Naive thymus-derived CD8-positive, alpha-beta T cell (primary cell): ENCODE measurements around the gene CT47C1. TPM values are rescaled to one million over a fixed set of nuclear protein-coding genes. Genes with fewer than 3 reads are reported as not detected.

Experiments used
- polyA plus RNA-seq, 3 donors: library from polyadenylated mRNA; unstranded; fragments of 300-500 nt; fragmentation: Illumina TruSeq; gene quantifications; one replicate each; pipeline ENCODE4 v1.2.3, GENCODE V29; 2021
- total RNA-seq, 8 experiments: library from RNA in 2 of 8; stranded (reverse) in 2 of 8; gene quantifications; one replicate each; pipeline ENCODE4 v1.2.3 and lab custom pipeline; 2021 to 2026

Gene CT47C1
- total and polyA plus RNA-seq, 5 experiments from 2014 or later = not detected

Other genes with a start within 250 kb of the CT47C1 start
- under 1 TPM in 1 of 2 experiments, not detected in 1; 0.26 TPM for gene ZCCHC12, start 249.2 kb upstream of the CT47C1 start, total RNA-seq
- gene ZCCHC12, start 249.2 kb upstream of the CT47C1 start, polyA plus RNA-seq = 1 to 10 TPM in 1 of 3 donors, under 1 TPM in 1, not detected in 1; 0.50 to 1.6 TPM
- 1 to 10 TPM; 7.5 to 9.3 TPM for gene LONRF3, start 98.4 kb upstream of the CT47C1 start, total RNA-seq
- 1 to 10 TPM in 1 of 3 donors, under 1 TPM in 2; 0.41 to 1.5 (median 0.68) TPM for gene LONRF3, start 98.4 kb upstream of the CT47C1 start, polyA plus RNA-seq
- not detected for gene KIAA1210, start 54.8 kb downstream of the CT47C1 start, total RNA-seq
- not detected for gene KIAA1210, start 54.8 kb downstream of the CT47C1 start, polyA plus RNA-seq
- gene PGRMC1, start 163.3 kb downstream of the CT47C1 start, total RNA-seq = 10 to 100 TPM; 13.6 to 14.2 TPM
- 10 to 100 TPM; 10.7 to 16.3 (median 12.6) TPM for gene PGRMC1, start 163.3 kb downstream of the CT47C1 start, polyA plus RNA-seq